ENCODE data around the gene FYCO1.

DNA sequence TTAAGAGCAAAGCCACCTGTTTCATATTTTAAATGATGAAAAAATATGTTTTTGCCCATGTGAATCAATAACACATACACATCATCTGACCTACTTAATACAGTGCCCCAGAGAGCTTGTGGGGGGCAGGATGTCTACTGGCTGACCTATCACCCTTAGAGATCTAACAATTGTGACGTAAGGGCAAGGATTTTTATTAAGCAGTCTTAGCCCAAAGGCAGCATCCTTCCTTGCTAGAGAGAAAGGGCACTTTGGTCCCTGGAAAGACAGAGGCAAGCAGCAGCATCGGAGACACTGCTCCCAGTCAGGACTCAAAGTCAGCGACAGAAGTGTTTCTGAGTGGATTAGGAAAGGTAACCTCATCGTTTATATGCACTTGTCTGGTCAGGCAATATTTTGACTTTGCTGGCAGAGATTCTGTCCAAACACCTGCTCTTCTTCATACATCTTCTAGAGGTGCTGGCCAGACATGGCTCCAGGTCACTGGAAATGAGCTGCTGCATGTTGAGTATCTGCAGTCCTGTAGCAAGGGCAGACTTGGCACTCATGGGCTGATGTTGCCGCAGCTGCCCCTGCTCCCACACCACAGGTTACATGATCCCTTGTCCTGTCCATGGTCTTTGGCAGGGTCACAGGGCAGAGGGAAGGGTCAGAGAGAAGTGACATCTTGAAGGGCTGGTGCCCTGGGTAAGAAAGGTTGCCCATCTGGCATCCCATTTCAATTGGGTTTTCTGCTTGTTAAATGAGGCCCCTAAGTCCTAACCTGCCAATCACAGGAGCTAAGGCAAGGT lies 50.6 kb downstream of the FYCO1 start:
- TF ChIP-seq CTCF (optimal IDR thresholded peaks at IDR 0.05 in 1 of 3, IDR thresholded peaks at IDR 0.05 in 1 of 3, conservative IDR thresholded peaks at IDR 0.05 in 1 of 3; ENCODE audit: extremely low read depth in 1 of 3, insufficient read depth in 2 of 3, low read length in 3 of 3): no peak
- no peak for TF ChIP-seq EZH2 (IDR thresholded peaks at IDR 0.05; ENCODE audit: low read length)
